HL-60 (cell line): ENCODE results near the gene MACC1.

Experiments used
- DNase-seq, 2 experiments: peaks; one replicate each; pipeline ENCODE4 v3.0.0-alpha.2; 2010 to 2020; ENCODE audit warnings: low read depth in 1 of 2, low spot score in 1 of 2
- H3K27ac ChIP-seq: fragments of 250-450 bp; sonication (Bioruptor Pico); replicated peaks from 2 replicates; pipeline ENCODE4 v1.5.1; 2020; ENCODE audit warnings: mild to moderate bottlenecking, moderate library complexity
- H3K27me3 ChIP-seq: fragments of 250-450 bp; sonication (Bioruptor Pico); 2 replicates; pipeline ENCODE4 v1.5.1; 2021; ENCODE audit warnings: mild to moderate bottlenecking, moderate library complexity; ENCODE audit not compliant: insufficient read depth, poor library complexity, severe bottlenecking
- H3K4me3 ChIP-seq: replicated peaks from 2 replicates; pipeline ENCODE4 v1.5.1; 2011; ENCODE audit warnings: mild to moderate bottlenecking, control low read depth, low read length; ENCODE audit not compliant: insufficient read depth
- GABPA ChIP-seq: IDR thresholded peaks from 2 replicates; pipeline ENCODE4 v1.6.1; 2012; ENCODE audit warnings: low read depth
- POLR2AphosphoS5 ChIP-seq: IDR thresholded peaks from 2 replicates; pipeline ENCODE4 v1.6.1; 2012; ENCODE audit warnings: low read depth
- SPI1 ChIP-seq: IDR thresholded peaks from 2 replicates; pipeline ENCODE4 v1.6.1; 2012; ENCODE audit warnings: low read depth, mild to moderate bottlenecking, borderline replicate concordance
- TF ChIP-seq, protein P1 (sequence below): IDR thresholded peaks from 2 replicates; pipeline ENCODE4 v1.6.1; 2012; ENCODE audit warnings: low read depth; ENCODE audit not compliant: insufficient replicate concordance
- TF ChIP-seq, protein P2 (sequence below): IDR thresholded peaks from one replicate; pipeline ENCODE4 v1.5.1; 2011; ENCODE audit warnings: low read length, control low read depth, inconsistent platforms; ENCODE audit not compliant: insufficient read depth

Gene MACC1

DNA sequence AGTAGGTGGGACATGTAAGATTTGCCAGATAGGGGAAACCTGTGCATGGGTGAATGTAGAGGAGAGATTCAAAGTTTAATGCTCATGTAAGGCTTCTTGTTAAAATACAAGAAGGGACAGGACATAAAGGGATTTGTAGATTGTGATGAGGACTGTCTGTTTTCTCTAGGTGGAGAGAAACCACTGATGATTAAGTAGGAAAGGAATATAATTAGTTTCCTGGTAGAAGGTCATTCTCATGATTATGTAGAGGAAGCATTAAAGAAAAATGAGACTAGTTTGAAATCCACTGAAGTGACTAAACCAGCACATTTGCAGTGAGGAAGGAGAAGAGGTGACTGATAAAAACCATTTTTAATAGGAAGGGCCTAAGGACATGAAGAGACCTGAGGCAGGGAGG lies 19.6 kb upstream of the MACC1 start:
- H3K27ac ChIP-seq: no peak overlapping the region
- TF ChIP-seq GABPA (no peak), POLR2AphosphoS5 (no peak)
- TF ChIP-seq, protein P1, sequence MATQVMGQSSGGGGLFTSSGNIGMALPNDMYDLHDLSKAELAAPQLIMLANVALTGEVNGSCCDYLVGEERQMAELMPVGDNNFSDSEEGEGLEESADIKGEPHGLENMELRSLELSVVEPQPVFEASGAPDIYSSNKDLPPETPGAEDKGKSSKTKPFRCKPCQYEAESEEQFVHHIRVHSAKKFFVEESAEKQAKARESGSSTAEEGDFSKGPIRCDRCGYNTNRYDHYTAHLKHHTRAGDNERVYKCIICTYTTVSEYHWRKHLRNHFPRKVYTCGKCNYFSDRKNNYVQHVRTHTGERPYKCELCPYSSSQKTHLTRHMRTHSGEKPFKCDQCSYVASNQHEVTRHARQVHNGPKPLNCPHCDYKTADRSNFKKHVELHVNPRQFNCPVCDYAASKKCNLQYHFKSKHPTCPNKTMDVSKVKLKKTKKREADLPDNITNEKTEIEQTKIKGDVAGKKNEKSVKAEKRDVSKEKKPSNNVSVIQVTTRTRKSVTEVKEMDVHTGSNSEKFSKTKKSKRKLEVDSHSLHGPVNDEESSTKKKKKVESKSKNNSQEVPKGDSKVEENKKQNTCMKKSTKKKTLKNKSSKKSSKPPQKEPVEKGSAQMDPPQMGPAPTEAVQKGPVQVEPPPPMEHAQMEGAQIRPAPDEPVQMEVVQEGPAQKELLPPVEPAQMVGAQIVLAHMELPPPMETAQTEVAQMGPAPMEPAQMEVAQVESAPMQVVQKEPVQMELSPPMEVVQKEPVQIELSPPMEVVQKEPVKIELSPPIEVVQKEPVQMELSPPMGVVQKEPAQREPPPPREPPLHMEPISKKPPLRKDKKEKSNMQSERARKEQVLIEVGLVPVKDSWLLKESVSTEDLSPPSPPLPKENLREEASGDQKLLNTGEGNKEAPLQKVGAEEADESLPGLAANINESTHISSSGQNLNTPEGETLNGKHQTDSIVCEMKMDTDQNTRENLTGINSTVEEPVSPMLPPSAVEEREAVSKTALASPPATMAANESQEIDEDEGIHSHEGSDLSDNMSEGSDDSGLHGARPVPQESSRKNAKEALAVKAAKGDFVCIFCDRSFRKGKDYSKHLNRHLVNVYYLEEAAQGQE: no peak
- TF ChIP-seq, protein P2, sequence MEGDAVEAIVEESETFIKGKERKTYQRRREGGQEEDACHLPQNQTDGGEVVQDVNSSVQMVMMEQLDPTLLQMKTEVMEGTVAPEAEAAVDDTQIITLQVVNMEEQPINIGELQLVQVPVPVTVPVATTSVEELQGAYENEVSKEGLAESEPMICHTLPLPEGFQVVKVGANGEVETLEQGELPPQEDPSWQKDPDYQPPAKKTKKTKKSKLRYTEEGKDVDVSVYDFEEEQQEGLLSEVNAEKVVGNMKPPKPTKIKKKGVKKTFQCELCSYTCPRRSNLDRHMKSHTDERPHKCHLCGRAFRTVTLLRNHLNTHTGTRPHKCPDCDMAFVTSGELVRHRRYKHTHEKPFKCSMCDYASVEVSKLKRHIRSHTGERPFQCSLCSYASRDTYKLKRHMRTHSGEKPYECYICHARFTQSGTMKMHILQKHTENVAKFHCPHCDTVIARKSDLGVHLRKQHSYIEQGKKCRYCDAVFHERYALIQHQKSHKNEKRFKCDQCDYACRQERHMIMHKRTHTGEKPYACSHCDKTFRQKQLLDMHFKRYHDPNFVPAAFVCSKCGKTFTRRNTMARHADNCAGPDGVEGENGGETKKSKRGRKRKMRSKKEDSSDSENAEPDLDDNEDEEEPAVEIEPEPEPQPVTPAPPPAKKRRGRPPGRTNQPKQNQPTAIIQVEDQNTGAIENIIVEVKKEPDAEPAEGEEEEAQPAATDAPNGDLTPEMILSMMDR: no peak
- H3K4me3 ChIP-seq: no peak overlapping the region
- DNase-seq: no peak
- H3K27me3 ChIP-seq: no peaks in the 10 kb centered on the region

DNA sequence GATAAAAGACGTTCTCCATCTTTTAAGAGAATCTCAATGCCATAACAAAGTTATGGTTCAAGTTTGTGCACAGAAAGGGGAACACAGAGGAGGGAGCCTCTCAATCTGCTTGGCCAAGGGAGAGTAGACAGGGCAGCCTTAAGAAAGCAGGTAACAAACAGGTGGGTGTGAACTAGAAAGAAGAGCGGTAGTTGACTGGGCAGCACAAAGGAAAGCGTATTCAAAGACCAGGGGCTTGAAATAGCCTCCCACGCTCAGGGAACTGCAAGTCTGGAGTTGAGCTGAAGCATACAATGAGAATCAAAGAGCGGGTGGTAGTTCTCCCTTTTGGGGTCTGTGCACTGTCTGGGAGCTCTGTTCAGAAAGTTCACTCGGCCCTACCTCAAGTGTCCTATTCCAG lies 18.9 kb upstream of the MACC1 start:
- no peak for DNase-seq
- TF ChIP-seq GABPA: no peak
- no peak for TF ChIP-seq SPI1
- TF ChIP-seq, protein P1: no peak
- TF ChIP-seq, protein P2: no peak
- no peak for TF ChIP-seq POLR2AphosphoS5
- no peak overlapping the region for H3K4me3 ChIP-seq
- no peaks in the 10 kb centered on the region for H3K27me3 ChIP-seq
- no peak overlapping the region for H3K27ac ChIP-seq

DNA sequence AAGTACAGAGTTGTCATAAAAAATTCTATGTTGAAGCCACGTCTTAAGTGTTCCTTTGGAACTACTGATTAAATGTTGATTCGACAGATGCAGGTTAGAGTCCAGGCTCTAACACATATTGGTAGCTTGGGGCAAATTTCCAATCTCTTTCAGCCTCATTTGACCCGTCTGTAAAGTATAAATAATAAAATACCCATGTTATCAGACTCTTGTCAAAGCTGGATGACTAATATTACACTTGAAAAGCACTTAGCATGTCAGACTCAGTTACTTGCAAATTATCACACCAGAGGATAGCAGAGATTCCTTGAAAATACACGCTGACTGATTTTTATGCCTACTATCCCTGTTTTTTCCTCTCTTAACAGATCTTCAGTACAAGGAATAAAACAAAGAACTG lies 18.1 kb upstream of the MACC1 start:
- no peak for DNase-seq
- Histone ChIP-seq H3K27me3 (no peaks in the 10 kb centered on the region), H3K4me3 (no peak overlapping the region), H3K27ac (no peak overlapping the region)
- TF ChIP-seq, protein P1: no peak
- TF ChIP-seq GABPA (no peak), SPI1 (no peak), POLR2AphosphoS5 (no peak)
- TF ChIP-seq, protein P2: no peak
